GM12874 (cell line): ENCODE results near the gene PTPRU.

Experiments
- TF ChIP-seq, protein P1 (sequence below): IDR thresholded peaks from 2 replicates; pipeline ENCODE4 v1.5.1; 2011; ENCODE audit warnings: low read depth, mild to moderate bottlenecking, control low read depth, low read length, moderate library complexity; ENCODE audit not compliant: insufficient read depth

Gene PTPRU

DNA sequence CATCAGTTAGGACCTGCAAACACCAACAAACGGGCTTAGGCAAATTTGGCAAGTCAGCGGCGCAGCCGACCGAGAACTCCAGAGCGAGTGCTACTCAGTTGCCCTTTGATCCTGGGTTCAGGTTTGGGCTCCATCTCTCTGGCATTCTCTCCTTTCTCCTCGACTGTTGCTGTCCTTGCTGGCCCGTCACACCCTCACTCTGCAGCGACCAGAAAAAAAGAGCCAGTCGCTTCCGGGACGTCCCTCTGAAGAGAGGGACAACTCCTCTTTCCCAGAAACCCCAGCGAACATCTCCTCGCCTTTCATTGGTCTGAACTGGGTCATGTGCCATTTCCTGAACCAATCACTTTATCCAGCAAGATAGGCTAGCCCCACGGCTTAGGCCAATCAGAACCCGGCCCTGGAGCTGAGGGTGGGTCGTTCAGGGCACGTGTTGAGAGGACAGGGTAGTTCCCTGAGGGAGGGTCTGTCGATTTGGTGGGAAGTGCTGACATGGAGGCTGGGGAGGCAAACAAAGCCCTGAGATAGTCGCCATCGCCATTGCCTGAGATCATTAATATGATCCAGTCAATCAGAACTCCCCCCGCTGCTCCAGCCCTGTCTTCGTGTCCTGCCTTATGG is 113.7 kb downstream of the PTPRU start:
- TF ChIP-seq, protein P1, sequence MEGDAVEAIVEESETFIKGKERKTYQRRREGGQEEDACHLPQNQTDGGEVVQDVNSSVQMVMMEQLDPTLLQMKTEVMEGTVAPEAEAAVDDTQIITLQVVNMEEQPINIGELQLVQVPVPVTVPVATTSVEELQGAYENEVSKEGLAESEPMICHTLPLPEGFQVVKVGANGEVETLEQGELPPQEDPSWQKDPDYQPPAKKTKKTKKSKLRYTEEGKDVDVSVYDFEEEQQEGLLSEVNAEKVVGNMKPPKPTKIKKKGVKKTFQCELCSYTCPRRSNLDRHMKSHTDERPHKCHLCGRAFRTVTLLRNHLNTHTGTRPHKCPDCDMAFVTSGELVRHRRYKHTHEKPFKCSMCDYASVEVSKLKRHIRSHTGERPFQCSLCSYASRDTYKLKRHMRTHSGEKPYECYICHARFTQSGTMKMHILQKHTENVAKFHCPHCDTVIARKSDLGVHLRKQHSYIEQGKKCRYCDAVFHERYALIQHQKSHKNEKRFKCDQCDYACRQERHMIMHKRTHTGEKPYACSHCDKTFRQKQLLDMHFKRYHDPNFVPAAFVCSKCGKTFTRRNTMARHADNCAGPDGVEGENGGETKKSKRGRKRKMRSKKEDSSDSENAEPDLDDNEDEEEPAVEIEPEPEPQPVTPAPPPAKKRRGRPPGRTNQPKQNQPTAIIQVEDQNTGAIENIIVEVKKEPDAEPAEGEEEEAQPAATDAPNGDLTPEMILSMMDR = no peak

DNA sequence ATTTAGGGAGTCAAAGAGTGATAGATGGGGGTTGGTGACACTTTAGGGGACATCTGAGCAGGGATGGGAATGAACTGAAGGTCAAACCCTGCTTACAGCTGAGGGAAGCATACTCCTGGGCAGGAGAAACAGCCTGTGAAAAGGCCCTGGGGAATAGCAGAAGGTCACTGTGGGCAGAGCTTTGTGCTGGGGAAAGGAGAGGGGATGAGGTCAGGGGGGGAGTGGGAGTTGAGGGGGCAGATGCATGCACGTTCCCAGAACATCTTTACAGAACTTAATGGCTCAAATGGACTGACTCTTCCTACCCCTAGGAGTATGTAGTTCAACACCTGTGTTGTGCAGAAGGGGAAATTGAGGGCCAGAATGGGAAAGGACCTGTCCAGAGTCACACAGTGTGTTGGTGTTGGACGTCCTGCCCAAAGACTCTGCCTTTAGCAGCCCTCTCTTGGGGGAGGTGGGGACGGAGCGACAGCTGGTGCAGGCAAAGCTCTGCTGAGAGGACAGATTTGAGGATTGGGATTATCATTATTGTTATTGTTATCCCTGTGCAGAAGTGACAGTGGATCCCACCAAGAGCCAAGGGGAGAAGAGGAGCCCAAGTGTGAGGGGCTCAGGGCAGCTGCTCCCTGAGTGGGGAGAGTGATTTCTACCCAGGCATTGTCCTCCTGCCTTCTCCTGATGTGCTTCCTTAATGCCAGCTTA is 116.5 kb downstream of the PTPRU start:
- TF ChIP-seq, protein P1 = no peak

DNA sequence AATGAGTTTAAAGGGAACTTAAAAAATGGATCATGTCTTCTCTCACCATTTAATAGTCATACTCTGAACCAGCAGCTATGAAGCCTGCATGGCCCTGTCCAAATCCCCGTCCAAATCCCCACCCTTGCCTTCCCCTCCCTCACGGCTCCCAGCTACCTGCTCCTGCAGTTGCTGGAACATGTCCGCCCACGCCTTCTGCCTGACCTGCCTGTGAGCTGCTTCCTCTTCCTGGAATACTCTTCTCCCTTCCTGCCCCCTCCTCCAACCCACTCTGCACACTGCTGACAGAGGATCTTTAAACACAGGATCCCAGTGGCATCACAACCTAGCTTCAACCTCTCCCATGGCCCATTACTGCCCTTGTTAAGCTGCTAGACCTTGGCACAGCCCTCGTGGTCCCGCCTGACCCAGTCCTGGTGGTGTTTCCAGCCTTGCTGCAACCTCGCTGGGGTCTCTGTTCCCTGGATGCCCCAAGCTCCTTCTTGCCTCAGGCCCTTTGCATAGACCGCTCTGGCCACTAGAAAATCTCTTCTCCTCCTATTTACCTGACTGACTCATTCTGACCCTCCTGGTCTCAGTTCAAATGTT is 118.3 kb downstream of the PTPRU start:
- TF ChIP-seq, protein P1 = no peak

DNA sequence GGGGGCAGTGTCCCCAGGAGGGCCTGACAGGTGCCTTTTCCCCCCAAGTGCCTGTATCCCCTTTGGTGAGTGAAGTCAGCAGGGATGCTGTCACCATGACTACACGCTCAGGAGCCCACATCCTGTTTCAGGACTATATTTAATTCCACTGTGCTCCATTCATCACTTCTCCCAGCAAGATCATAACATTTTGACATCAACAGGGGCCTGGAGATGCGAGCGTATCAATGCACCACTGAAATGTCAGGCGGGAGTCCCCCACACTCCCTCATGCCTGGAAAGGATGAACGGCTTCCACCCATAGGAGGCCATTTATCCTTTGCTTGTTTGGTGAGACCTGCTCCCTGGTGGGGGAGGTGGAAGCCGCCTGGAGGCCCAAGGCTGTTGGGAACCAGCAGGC is 119.1 kb downstream of the PTPRU start:
- TF ChIP-seq, protein P1 = no peak

DNA sequence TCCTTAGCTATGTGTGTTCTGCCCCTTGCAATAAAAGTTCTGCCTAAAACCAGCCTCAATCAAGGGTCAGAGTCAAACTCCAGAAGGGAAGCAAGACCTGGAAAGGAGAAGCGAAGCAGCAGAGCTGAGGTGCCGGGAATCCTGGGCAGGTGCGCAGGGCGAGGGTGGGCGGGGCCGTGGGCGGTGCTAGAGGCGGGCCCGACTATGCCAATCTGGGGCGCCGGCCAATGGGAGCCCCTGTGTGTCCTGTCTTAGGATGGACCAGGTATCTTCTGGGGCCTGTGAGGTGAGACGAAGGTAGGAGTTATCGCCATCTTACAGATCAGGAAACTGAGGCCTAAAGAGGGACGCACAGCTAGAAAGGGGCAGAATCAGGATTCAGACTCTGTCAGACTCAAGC is 120.3 kb downstream of the PTPRU start:
- TF ChIP-seq, protein P1 = no peak

DNA sequence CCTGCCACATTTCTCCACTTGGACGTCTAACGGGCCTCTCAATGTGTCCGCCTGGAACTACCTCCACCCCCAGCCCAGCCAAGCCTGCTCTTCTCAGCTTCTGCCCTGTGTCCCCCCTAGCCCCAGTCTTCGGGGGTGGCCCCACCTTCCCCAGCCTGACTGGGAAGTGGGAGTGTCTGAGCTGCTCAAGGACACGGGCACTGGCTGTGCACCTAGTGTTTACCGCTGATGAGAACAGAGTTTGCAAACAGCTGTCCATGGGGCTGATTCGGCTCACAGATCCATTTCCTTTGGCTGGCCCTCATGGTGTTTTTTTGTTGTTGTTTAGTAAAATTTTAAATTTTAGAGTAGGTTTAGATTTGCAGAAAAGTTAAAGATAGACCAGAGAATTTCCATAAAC is 121.1 kb downstream of the PTPRU start:
- TF ChIP-seq, protein P1 = no peak

DNA sequence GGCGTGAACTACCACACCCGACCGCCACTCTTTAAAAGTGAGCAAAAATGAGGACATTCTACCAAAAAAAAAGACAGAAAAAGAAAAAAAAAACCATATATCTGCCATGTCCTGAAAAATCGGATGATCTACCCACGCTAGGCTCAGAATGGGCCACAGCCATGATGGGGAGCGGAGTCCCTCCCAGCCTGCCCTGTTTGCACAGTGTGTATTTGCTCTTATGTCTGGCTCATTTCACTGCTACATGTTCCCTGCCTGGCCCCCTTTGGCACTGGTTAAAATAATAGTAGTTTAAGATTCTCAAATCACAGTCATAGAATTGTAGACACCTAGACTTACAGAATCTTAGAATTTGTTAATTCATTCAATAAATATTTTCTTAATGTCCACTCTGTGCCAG is 121.9 kb downstream of the PTPRU start:
- TF ChIP-seq, protein P1 = no peak
